H9 (cell line): ENCODE data around the gene BRI3BP. TPM values are rescaled to one million over a fixed set of nuclear protein-coding genes. Genes with fewer than 3 reads are reported as not detected.

Experiments used
- DNase-seq: peaks from one replicate; pipeline ENCODE4 v3.0.0-alpha.2; 2017
- H2AFZ ChIP-seq: one replicate; pipeline ENCODE4 v1.6.1; 2013; ENCODE audit warnings: mild to moderate bottlenecking, low read length, control low read depth, moderate library complexity
- H2AK5ac ChIP-seq: 2 replicates; pipeline ENCODE4 v1.6.1; 2013; ENCODE audit warnings: low read length, control low read depth, mixed read lengths; ENCODE audit not compliant: insufficient read length
- H2BK120ac ChIP-seq: one replicate; pipeline ENCODE4 v1.6.1; 2013; ENCODE audit warnings: low read depth, mild to moderate bottlenecking, low read length, control low read depth, inconsistent platforms; ENCODE audit not compliant: poor library complexity, severe bottlenecking
- H2BK12ac ChIP-seq: 2 replicates; pipeline ENCODE4 v1.6.1; 2013; ENCODE audit warnings: low read length, control low read depth, mixed read lengths, low read depth; ENCODE audit not compliant: insufficient read length
- H2BK15ac ChIP-seq: 2 replicates; pipeline ENCODE4 v1.6.1; 2013; ENCODE audit warnings: low read depth, low read length, control low read depth
- H2BK20ac ChIP-seq: one replicate; pipeline ENCODE4 v1.6.1; 2013; ENCODE audit warnings: low read depth, mild to moderate bottlenecking, low read length, control low read depth, inconsistent platforms; ENCODE audit not compliant: poor library complexity, severe bottlenecking
- H2BK5ac ChIP-seq: 2 replicates; pipeline ENCODE4 v1.6.1; 2013; ENCODE audit warnings: low read length, control low read depth, mixed read lengths; ENCODE audit not compliant: insufficient read length
- H3K14ac ChIP-seq: 2 replicates; pipeline ENCODE4 v1.6.1; 2013; ENCODE audit warnings: low read length, control low read depth; ENCODE audit not compliant: insufficient read depth
- H3K18ac ChIP-seq: 2 replicates; pipeline ENCODE4 v1.6.1; 2013; ENCODE audit warnings: low read depth, mild to moderate bottlenecking, mixed read lengths, low read length, control low read depth; ENCODE audit not compliant: insufficient read length
- H3K23ac ChIP-seq: 2 replicates; pipeline ENCODE4 v1.6.1; 2013; ENCODE audit warnings: low read length, control low read depth, mixed read lengths, low read depth; ENCODE audit not compliant: insufficient read length
- H3K23me2 ChIP-seq: 2 replicates; pipeline ENCODE4 v1.6.1; 2013; ENCODE audit warnings: low read depth, mild to moderate bottlenecking, mixed read lengths, low read length, control low read depth; ENCODE audit not compliant: insufficient read length, poor library complexity, severe bottlenecking
- H3K27ac ChIP-seq: 2 replicates; pipeline ENCODE4 v1.5.1; 2013; ENCODE audit warnings: low read length, control low read depth, mixed read lengths, low read depth; ENCODE audit not compliant: insufficient read length
- H3K27me3 ChIP-seq: 2 replicates; pipeline ENCODE4 v1.6.1; 2013; ENCODE audit warnings: low read length, control low read depth, inconsistent platforms; ENCODE audit not compliant: insufficient read depth
- H3K4ac ChIP-seq: 2 replicates; pipeline ENCODE4 v1.6.1; 2013; ENCODE audit warnings: low read depth, mild to moderate bottlenecking, control low read depth, inconsistent platforms, low read length, moderate library complexity
- H3K4me1 ChIP-seq: 2 replicates; pipeline ENCODE4 v1.6.1; 2013; ENCODE audit warnings: low read length, control low read depth, inconsistent platforms; ENCODE audit not compliant: insufficient read depth
- H3K4me2 ChIP-seq: 2 replicates; pipeline ENCODE4 v1.6.1; 2013; ENCODE audit warnings: low read length, control low read depth, mixed read lengths; ENCODE audit not compliant: insufficient read length, insufficient read depth
- H3K56ac ChIP-seq: 2 replicates; pipeline ENCODE4 v1.6.1; 2013; ENCODE audit warnings: low read depth, mild to moderate bottlenecking, mixed read lengths, low read length, control low read depth; ENCODE audit not compliant: insufficient read length
- H3K79me1 ChIP-seq: 2 replicates; pipeline ENCODE4 v1.6.1; 2013; ENCODE audit warnings: low read depth, mild to moderate bottlenecking, moderate library complexity, low read length, control low read depth, inconsistent platforms; ENCODE audit not compliant: insufficient read depth, poor library complexity, severe bottlenecking
- H3K79me2 ChIP-seq: 2 replicates; pipeline ENCODE4 v1.6.1; 2013; ENCODE audit warnings: low read length, control low read depth, inconsistent platforms; ENCODE audit not compliant: insufficient read depth
- H3K9ac ChIP-seq: 2 replicates; pipeline ENCODE4 v1.6.1; 2013; ENCODE audit warnings: low read length, control low read depth, mixed read lengths; ENCODE audit not compliant: insufficient read length; ENCODE audit errors: extremely low read depth
- H3K9me3 ChIP-seq: one replicate; pipeline ENCODE4 v1.6.1; 2013; ENCODE audit warnings: low read depth, low read length, inconsistent platforms; ENCODE audit not compliant: control insufficient read depth
- H3T11ph ChIP-seq: one replicate; pipeline ENCODE4 v1.6.1; 2013; ENCODE audit warnings: mild to moderate bottlenecking, low read length, control low read depth, inconsistent platforms
- H4K20me1 ChIP-seq: one replicate; pipeline ENCODE4 v1.6.1; 2013; ENCODE audit not compliant: control insufficient read depth, insufficient read length, insufficient read depth
- H4K5ac ChIP-seq: 2 replicates; pipeline ENCODE4 v1.6.1; 2013; ENCODE audit warnings: low read depth, mild to moderate bottlenecking, mixed read lengths, low read length, control low read depth; ENCODE audit not compliant: insufficient read length
- H4K8ac ChIP-seq: replicated peaks from 2 replicates; pipeline ENCODE4 v1.6.1; 2013; ENCODE audit warnings: low read length, control low read depth, mixed read lengths, low read depth; ENCODE audit not compliant: insufficient read length
- H4K91ac ChIP-seq: 2 replicates; pipeline ENCODE4 v1.6.1; 2013; ENCODE audit warnings: low read depth, mild to moderate bottlenecking, moderate library complexity, mixed read lengths, low read length, control low read depth; ENCODE audit not compliant: insufficient read length
- H3K27ac Mint-ChIP-seq, 3 experiments: 2 replicates in 2 of 3; 3 replicates in 1 of 3; pipeline ENCODE4 v1.8.0; 2020 to 2021; ENCODE audit warnings: mixed read lengths in 3 of 3, mild to moderate bottlenecking in 1 of 3, moderate library complexity in 1 of 3
- H3K27me3 Mint-ChIP-seq: 2 replicates; pipeline ENCODE4 v1.8.0; 2021; ENCODE audit warnings: low read depth, mild to moderate bottlenecking, moderate library complexity, mixed read lengths
- H3K36me3 Mint-ChIP-seq, 3 experiments: 2 replicates in 2 of 3; 3 replicates in 1 of 3; pipeline ENCODE4 v1.8.0; 2020 to 2021; ENCODE audit warnings: low read depth in 3 of 3, mixed read lengths in 3 of 3; ENCODE audit not compliant: insufficient read depth in 1 of 3
- H3K4me1 Mint-ChIP-seq, 2 experiments: 2 replicates each; pipeline ENCODE4 v1.8.0; 2020; ENCODE audit warnings: mixed read lengths in 2 of 2
- H3K4me3 Mint-ChIP-seq, 2 experiments: 2 replicates in 1 of 2; 3 replicates in 1 of 2; pipeline ENCODE4 v1.8.0; 2020 to 2021; ENCODE audit warnings: mild to moderate bottlenecking in 2 of 2, mixed read lengths in 2 of 2, moderate library complexity in 1 of 2
- H3K9me3 Mint-ChIP-seq, 2 experiments: 2 replicates in 1 of 2; 3 replicates in 1 of 2; pipeline ENCODE4 v1.8.0; 2020; ENCODE audit warnings: mild to moderate bottlenecking in 2 of 2, mixed read lengths in 2 of 2, moderate library complexity in 1 of 2
- CTCF ChIP-seq: fragments of 200-600 bp; sonication (generic); conservative IDR thresholded peaks from 3 replicates; pipeline ENCODE4 v1.8.0; 2021; ENCODE audit warnings: antibody characterized with exemption, mild to moderate bottlenecking
- WGBS: extraction: QIAGEN DNeasy Blood & Tissue Kit; methylation state at CpG from one replicate; pipeline ENCODE4 v1.1.7; 2013; ENCODE audit warnings: missing lambda C conversion rate, low lambda C conversion rate, mixed read lengths; ENCODE audit not compliant: insufficient read length; ENCODE audit errors: extremely low coverage; 5-methylcytosine and 5-hydroxymethylcytosine counted together
- total RNA-seq: library from RNA; stranded (reverse); gene quantifications from 2 replicates; pipeline ENCODE4 v1.2.1, GENCODE V29; 2021

The BRI3BP gene
- total RNA-seq, 1 experiment from 2014 or later: 10.5 TPM

GRCh38 chr12:124947013-124947412 lies 46.4 kb upstream of the BRI3BP start:
- H3K18ac ChIP-seq: no peak overlapping the region
- no peak overlapping the region for H3K23ac ChIP-seq
- H3K9me3 Mint-ChIP-seq: no peaks in the 10 kb centered on the region
- H3K36me3 Mint-ChIP-seq: peaks cover 17 to 69% (median 45%) of the 10 kb centered on the region in 3 experiments; a peak in 6 of 7 replicates
- WGBS: no CpG with 5 or more reads among the region's 11 CpGs
- no peak for DNase-seq
- H3K27me3 Mint-ChIP-seq: no peaks in the 10 kb centered on the region
- no peaks in the 10 kb centered on the region for H3K9me3 ChIP-seq
- H3K56ac ChIP-seq: no peak overlapping the region
- no peak overlapping the region for H4K5ac ChIP-seq
- no peak overlapping the region for H2BK5ac ChIP-seq
- no peak overlapping the region for H3K27ac ChIP-seq
- H3K27ac Mint-ChIP-seq: no peak overlapping the region; a peak in 1 of 7 replicates
- H3T11ph ChIP-seq: no peak overlapping the region
- no peak overlapping the region for H3K4me2 ChIP-seq
- no peaks in the 10 kb centered on the region for H3K23me2 ChIP-seq
- H3K14ac ChIP-seq: no peak overlapping the region
- no peaks in the 10 kb centered on the region for H4K20me1 ChIP-seq
- no peak overlapping the region for H2BK120ac ChIP-seq
- no peak for TF ChIP-seq CTCF
- no peaks in the 10 kb centered on the region for H3K4me1 Mint-ChIP-seq
- no peak overlapping the region for H3K4me3 Mint-ChIP-seq
- no peaks in the 10 kb centered on the region for H3K79me1 ChIP-seq
- no peak overlapping the region for H2BK12ac ChIP-seq
- H4K91ac ChIP-seq: no peak overlapping the region
- no peak overlapping the region for H4K8ac ChIP-seq
- no peak overlapping the region for H2BK15ac ChIP-seq
- no peaks in the 10 kb centered on the region for H3K79me2 ChIP-seq
- no peak overlapping the region for H3K9ac ChIP-seq
- H3K27me3 ChIP-seq: no peaks in the 10 kb centered on the region
- H2BK20ac ChIP-seq: no peak overlapping the region
- H3K4ac ChIP-seq: no peak overlapping the region
- H2AFZ ChIP-seq: no peak overlapping the region
- no peaks in the 10 kb centered on the region for H3K4me1 ChIP-seq
- no peak overlapping the region for H2AK5ac ChIP-seq
